ENCODE measurements around the gene KSR2. TPM values are rescaled to one million over a fixed set of nuclear protein-coding genes. Genes with fewer than 3 reads are reported as not detected.

The KSR2 gene
- total RNA-seq, 1 experiment from 2014 or later: 0.15 TPM

GRCh38 chr12:117809509-117809908, 159.3 kb downstream of the KSR2 start:
- H3K4me3 ChIP-seq (ENCODE audit: low read depth in 2 of 2, low read length in 2 of 2): no peak overlapping the region
- in situ Hi-C loops (cut with HindIII; ENCODE audit: low pct_unique_long_range_greater_than_20kb, low sequenced_read_pairs): no loop called here
- H3K27me3 ChIP-seq (ENCODE audit: control insufficient read depth, insufficient read depth, low read length): peaks cover 2% of the 10 kb centered on the region; the same call in 1 of the 2 replicates
- no peaks in the 10 kb centered on the region for H3K9me3 ChIP-seq (ENCODE audit: control insufficient read depth, insufficient read depth, low read depth, low read length)
- no peaks in the 10 kb centered on the region for H3K36me3 ChIP-seq (ENCODE audit: control insufficient read depth, insufficient read depth, low read length)
- ATAC-seq: no peak
- no peak for DNase-seq (ENCODE audit: low read depth, low spot score)
- ChIA-PET CTCF (interaction anchor here (0.6 kb wide), 1 partner anchor 710 kb away, joined by 4 read pairs; no protein-coding TSS in a partner anchor), POLR2A (no interaction called here)
- intact Hi-C loops (cut with micrococcal nuclease; ENCODE audit: unreplicated experiment): no loop called here
- H3K4me1 ChIP-seq (ENCODE audit: control insufficient read depth, insufficient read depth, low read length): no peaks in the 10 kb centered on the region
- no TSS peak for BruUV-seq (replicated peaks)
- no peak overlapping the region for H3K27ac ChIP-seq (ENCODE audit: low read length)
- TF ChIP-seq TCF7L2 (IDR thresholded peaks at IDR 0.05; ENCODE audit: low read depth, low read length): no peak
- TF ChIP-seq CTCF (IDR thresholded peaks at IDR 0.05): no peak

DNA sequence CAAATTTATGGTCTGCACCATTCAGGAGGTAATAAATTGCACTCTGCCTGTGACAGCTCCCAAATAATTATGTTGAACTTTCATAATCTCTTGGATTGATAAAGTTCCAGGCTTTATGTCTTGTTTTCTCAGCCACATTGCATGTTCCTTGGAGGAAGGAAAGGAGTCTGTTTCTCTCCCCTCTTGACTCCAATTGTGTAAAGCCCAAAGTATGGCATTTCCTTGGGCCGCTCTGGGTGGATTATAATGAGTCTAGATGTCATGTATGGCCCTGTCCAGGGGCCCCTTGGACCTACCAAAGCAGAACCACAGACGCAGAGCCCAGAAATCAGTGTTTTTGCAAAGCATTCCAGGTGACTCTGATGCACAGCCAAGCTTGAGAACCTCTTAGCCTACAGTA, 160.8 kb downstream of the KSR2 start:
- no peaks in the 10 kb centered on the region for H3K36me3 ChIP-seq (ENCODE audit: control insufficient read depth, insufficient read depth, low read length)
- H3K27me3 ChIP-seq (ENCODE audit: control insufficient read depth, insufficient read depth, low read length): peaks cover 2% of the 10 kb centered on the region; the same call in 1 of the 2 replicates
- no peak for ATAC-seq
- no peak for TF ChIP-seq POLR2AphosphoS5 (IDR thresholded peaks at IDR 0.05; ENCODE audit: low read depth, low read length)
- TF ChIP-seq, protein P1, sequence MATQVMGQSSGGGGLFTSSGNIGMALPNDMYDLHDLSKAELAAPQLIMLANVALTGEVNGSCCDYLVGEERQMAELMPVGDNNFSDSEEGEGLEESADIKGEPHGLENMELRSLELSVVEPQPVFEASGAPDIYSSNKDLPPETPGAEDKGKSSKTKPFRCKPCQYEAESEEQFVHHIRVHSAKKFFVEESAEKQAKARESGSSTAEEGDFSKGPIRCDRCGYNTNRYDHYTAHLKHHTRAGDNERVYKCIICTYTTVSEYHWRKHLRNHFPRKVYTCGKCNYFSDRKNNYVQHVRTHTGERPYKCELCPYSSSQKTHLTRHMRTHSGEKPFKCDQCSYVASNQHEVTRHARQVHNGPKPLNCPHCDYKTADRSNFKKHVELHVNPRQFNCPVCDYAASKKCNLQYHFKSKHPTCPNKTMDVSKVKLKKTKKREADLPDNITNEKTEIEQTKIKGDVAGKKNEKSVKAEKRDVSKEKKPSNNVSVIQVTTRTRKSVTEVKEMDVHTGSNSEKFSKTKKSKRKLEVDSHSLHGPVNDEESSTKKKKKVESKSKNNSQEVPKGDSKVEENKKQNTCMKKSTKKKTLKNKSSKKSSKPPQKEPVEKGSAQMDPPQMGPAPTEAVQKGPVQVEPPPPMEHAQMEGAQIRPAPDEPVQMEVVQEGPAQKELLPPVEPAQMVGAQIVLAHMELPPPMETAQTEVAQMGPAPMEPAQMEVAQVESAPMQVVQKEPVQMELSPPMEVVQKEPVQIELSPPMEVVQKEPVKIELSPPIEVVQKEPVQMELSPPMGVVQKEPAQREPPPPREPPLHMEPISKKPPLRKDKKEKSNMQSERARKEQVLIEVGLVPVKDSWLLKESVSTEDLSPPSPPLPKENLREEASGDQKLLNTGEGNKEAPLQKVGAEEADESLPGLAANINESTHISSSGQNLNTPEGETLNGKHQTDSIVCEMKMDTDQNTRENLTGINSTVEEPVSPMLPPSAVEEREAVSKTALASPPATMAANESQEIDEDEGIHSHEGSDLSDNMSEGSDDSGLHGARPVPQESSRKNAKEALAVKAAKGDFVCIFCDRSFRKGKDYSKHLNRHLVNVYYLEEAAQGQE (IDR thresholded peaks at IDR 0.05; ENCODE audit: insufficient read depth in 1 of 2, low read depth in 2 of 2, low read length in 1 of 2): no peak
- no peak for TF ChIP-seq SIN3A (IDR thresholded peaks at IDR 0.05; ENCODE audit: borderline replicate concordance, insufficient read depth, low read depth, low read length)
- TF ChIP-seq TCF7L2 (IDR thresholded peaks at IDR 0.05; ENCODE audit: low read depth, low read length): no peak
- no peak for TF ChIP-seq CTCF (IDR thresholded peaks at IDR 0.05)
- no peak overlapping the region for H3K4me3 ChIP-seq (ENCODE audit: low read depth in 2 of 2, low read length in 2 of 2)
- no peak overlapping the region for H3K27ac ChIP-seq (ENCODE audit: low read length)
- DNase-seq (ENCODE audit: low read depth, low spot score): no peak
- intact Hi-C loops (cut with micrococcal nuclease; ENCODE audit: unreplicated experiment): no loop called here
- no peaks in the 10 kb centered on the region for H3K4me1 ChIP-seq (ENCODE audit: control insufficient read depth, insufficient read depth, low read length)
- BruUV-seq (replicated peaks): no TSS peak
- in situ Hi-C loops (cut with HindIII; ENCODE audit: low pct_unique_long_range_greater_than_20kb, low sequenced_read_pairs): no loop called here
- H3K9me3 ChIP-seq (ENCODE audit: control insufficient read depth, insufficient read depth, low read depth, low read length): no peaks in the 10 kb centered on the region
- ChIA-PET CTCF (no interaction called here), POLR2A (no interaction called here)
